NCI-H82 (cell line): ENCODE measurements around the gene PCDH17.
A peak's percentile ranks its signal among the peaks of the same experiment; 100 is the strongest.

Experiments
- DNase-seq: peaks from one replicate; lab custom pipeline; 2025; lab: John Stamatoyannopoulos, UW

PCDH17 gene

DNA sequence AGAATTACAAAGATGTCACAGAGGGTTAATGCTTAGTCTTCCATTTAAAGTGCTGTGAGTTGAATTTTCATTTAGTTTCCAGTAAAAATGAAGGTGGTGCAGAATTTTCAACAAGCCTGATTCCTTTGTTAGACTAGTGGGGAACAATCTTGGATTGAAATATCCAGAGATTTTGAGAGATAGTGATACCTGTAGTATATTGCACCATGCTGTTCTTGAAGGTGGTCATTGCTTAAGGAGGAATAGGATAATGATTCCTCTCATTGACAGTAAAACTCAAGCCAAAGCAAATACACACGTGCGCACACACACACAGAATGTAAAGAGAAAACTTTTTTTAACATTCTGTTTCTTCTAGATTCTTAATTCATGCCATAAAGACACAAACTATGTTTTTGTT lies 5.3 kb downstream of the PCDH17 start:
- DNase-seq, result no peak

DNA sequence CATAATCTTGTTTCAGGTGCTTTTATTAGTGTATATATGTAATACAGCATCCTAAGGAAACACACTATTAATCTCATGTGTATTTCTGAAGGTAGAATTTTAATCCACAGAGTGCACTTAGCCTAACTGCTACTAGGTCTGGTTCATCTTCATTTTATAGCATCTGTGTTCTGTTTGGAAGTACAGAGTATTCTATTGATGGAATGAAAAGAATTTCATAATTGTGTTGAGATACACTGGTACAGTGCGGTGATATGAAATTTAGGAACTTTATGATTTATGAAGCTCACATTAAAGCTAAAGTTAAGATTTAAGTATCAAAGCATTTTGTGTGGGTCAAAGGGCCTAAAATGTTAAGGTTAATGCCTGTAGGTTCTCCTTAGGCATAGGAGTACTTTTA lies 6.0 kb downstream of the PCDH17 start:
- no peak for DNase-seq

DNA sequence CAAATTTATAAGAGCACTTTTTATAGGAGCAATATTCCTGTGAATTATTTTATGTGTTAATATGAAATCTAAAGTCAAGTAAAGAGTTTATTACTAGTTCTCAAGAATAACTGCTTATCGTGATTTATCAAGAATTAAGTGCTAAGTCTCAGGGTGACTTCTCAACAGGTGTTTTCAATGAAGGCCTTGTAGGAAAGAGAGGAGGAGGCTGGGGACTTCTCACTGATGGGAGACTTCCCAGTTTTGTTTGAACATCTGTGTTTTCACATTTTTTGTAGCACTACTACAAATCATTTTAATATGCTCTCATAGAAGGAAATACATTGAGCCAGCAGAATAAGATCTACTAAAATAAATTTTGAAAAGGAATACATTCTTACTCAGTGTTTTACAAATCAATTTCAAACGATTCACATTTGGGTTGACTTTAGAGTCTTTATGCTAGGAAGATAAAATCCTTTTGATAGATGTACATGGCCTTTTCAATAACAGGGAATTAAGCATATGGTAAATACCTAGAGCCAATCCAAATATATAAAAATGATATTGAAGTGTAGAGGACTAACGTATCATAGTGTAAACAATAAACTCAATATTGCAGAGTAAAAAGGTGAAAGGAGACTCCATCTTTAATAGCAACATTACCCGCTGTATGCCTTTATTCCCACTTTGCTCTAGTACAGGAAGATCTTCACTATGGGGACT lies 6.8 kb downstream of the PCDH17 start:
- DNase-seq, result no peak

DNA sequence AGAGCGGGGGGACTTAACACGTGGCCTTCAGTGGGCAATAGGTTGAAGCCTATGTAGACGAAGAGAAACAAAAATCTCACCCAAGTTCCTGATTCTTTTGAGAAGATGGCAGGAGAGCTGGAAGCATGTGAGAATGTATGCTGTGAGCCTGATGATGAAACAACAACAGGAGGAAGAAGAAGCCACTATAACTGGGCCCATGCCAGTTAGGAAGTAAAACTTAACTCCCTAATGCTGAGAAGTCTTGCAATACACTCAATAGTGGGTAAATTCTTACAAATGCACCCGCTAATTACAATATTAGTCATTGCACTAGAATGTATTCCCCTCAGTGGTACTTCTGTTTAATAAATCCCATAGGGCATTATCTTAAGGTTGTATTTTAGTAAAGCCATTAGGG lies 9.1 kb downstream of the PCDH17 start:
- DNase-seq, result no peak

DNA sequence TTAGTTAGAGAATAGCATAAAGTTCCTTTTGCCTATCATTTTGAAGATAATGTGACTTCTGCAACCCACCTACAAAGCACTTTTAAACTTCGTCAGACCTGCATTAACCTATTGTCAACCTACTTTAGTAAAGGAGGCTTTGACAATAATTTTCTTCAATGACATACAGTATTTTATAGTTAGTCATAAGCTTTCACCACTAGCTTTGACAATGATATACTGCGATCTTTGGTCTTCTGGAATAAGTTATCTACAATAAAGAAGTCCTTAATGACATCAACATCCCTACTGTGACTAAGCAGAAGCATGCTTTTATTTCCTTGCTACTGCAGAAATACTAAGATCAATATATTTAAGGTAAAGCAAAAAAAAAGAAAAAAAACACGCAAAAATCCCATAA lies 9.5 kb downstream of the PCDH17 start:
- no peak for DNase-seq

DNA sequence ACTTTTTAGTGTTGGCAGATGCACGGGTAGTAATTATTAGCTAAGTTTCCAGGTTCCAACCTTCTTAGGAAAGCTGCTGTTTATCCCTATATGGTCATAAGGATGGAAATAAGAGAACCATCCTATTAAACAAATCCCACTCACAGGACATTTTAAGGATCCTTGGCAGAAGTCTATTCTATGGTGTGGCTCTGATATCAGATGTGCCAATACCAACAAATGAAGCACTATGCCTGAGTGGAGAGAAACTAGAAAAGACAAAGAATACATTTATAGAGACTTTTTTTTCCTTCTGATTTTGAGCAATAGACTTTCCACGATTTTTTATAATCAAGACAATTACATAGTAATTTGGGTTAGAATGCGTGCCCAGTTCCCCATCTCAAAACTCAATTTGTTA lies 12.6 kb downstream of the PCDH17 start:
- no peak for DNase-seq

DNA sequence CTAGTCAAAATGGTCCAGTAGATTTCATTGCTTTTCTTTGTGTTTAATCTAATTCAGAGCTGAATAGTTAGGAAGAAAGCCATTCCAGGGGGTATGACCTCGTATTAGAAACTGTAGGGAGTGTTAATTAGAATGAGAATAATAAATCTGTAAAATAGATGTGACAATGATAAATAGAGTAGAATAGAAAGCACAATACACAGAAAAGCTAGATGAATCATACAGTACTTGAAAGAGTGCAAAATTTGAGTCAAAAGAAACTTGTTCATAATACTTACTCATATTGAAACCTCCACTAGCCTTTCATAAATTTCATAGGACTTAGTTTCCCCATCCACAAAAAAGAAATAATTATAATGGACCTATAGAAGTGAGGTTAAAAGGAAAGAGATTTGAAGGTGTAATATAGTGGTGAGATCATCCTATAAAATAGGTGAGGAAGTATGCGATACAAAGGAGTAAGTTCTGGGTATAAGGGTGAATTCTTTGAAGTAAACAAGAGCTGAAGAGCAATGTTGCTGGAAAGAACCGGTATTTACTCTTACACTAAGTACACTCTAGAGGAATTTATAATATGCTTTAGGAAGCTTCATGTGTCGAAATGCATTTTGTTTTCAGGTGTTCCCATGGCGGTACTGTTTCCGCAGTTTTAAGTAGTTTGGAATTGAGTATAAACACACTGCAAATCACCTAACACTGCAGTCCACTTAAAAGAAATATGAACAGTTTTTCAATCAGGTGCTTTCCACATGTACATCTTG lies 21.9 kb downstream of the PCDH17 start:
- no peak for DNase-seq

DNA sequence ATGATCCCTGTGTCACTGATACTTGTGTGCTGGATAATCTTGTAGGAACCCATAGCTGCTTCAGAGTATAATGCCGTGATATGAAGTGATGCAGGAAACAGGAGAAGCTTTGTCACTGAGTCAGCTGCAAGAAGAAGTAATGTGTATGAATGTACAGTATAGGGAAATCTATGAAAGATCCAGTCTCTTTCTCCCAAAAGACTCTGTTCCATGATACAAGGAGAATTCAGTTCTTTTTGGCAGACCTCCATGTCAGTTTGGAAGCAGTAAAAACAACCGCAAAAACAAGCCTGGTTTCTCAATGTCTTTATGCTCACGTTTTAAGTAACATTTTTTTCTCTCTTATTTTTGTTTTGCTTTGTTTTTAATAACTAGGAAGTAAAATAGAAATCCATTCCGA lies 33.9 kb downstream of the PCDH17 start:
- DNase-seq, result no peak

DNA sequence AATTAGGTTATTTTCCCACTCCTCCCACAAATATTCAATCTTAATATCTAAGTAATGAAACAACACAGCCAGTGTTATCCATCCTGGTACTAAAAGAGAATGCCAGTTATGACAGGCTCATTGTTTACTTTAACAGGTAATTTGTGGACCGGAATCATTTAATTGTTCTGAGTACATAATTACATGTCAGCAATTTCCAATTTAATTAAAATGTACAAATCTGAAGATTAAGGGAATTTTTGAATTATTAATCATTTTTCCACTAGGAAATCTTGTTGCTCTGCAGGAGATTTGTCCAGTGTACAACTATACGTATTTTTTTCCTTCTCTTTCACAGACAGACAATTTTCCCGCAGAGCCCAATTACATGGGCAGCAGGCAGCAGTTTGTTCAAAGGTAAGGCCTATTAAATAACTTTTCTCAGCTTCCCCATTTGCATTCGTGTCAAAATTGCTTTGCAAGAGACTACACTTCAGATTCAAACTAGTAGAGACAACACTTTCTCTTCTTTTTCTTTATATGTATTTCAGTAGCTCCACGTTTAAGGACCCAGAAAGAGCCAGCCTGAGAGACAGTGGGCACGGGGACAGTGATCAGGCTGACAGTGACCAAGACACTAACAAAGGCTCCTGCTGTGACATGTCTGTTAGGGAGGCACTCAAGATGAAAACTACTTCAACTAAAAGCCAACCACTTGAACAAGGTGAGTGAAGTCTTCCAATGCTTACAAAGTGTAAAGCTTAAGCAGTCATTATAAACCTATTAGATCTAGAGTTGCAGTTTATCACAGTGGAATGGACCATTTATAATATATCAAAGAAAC lies 34.8 kb downstream of the PCDH17 start:
- no peak for DNase-seq

DNA sequence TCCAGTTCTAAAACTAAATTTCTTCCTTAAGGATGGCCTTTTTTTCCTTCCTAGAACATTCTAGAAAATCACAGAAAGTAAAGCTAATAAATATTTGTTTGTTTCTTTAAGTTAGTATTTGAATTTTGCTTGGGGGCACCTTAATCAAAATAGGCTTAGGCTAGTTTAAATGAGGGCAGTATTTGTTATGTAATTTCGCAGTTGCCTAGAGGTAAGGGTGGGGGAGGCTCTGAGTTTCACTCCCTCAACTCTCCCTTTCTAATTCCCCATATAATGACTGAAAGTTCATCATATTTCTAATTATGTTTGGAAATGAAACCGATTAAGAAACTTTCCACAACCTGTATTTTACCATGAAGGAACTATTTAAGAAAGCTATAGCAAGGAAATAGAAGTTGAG lies 40.6 kb downstream of the PCDH17 start:
- DNase-seq, result no peak

DNA sequence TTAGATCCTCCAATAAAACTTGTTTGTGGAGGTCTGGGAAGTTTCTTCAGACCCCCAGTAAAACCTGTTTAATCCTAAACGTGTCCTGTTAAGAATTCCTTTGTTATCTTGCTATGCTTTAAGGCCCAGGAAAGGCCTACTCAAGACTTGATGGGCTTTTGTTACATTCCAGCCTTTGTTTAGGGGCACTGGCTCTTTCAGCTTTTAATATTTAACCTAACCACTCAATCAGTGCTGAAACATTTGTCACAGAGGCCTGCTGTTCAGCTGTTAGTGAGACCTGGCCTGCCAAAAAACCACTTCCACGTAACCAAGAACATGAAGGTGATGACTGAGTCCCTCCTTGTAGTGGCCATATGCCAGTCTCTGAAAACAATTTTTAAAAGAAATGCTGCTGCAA lies 41.7 kb downstream of the PCDH17 start:
- no peak for DNase-seq

DNA sequence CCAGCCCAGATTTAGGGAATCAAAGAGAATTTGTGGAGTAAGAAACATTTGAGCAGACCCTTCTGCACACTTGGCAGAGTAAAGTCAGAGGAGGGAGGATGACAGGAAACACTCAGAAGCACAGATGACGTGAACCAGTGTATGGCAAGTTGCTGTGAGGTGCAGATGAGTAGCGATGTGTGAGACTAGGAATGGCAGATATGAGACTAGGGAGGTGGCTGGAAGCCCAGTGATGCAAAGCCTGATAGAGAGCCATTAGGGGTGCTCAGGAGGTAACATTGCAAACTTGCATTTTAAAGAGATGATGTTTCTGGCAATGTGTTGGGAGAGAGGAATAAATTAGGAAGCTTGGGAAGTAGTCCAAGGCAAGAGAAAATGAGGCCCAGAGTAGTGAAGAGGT lies 44.0 kb downstream of the PCDH17 start:
- DNase-seq, result no peak

DNA sequence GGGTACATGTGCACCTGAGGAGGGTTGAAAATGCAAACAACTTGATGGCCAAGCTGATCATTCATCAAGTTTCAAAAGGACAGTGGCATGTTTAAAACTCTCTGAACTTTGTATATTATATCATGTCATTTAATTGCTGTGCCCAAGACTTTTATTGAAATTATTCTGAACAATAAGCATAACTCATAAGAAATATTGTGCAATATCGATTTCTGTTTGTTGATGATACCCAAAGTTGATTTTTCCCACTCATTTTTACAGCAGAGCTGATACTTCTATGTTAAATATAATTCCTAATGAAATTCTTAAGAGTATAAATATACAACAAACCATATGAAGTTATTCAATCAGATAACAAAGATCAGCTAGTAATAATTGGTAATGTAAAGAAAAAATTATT lies 49.1 kb downstream of the PCDH17 start:
- no peak for DNase-seq

DNA sequence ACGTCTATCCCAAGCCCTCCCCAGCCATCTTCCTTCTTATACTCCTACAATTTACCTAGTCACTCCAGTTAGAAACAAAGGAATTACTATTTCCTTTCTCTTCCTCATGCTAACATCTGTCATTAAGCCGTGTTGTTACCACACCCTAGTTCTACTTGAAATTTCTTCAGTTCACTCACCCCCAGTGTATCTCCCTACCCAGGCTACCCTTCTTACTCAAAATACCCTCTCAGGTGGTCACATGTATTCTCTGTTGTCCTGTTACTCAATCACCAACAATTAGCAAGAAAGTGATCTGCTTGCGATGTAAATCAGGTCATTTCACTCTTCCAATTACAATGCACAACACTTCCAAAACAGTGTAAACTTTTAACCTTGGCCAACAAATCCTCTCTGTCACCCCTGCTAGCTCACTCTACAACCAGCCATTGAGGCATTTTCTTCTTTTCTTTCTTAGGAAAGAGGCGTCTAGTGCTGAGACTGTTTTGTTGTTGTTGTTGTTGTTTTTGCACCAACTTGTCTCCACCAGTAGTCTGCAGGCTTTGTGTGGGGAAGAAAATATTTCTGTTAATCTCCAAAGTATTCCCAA lies 50.7 kb downstream of the PCDH17 start:
- no peak for DNase-seq

DNA sequence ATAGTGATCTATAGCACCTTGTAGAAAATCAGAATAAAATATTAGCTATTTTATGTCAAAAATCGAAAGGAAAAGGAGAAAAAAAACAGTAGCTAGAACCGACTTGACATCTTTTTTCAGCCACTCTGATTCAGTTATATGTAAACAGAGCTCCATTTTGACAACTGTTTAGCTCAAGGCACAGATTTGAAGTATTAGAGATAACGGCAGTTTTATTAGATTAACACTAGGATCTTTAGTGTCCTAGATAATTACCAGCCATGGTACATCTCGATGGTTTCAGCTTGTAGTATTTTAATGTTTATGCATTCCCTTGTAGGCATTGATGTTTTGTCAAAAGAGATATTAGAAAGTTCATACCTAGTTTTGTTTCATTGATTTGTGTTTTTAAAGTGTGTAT lies 67.3 kb downstream of the PCDH17 start:
- peak; percentile 59 for DNase-seq

DNA sequence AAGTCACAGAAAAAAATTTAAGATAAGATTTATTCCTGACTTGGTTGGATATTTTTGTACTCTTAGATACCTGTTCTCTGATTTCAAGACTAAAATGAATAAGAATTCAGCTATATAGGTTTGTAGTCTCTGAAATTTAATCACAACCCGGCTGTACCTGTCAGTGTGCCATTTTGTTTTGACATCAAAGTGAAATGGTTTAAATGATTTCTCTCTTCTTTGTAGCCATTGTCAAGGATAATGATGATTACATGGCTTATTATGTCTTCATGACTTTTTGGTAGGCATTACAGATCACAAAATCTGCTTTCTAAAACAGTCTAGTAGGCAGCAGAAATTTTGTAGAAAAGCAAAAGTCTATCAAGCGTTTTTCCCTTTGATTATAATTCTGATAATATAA lies 72.5 kb downstream of the PCDH17 start:
- DNase-seq, result no peak

DNA sequence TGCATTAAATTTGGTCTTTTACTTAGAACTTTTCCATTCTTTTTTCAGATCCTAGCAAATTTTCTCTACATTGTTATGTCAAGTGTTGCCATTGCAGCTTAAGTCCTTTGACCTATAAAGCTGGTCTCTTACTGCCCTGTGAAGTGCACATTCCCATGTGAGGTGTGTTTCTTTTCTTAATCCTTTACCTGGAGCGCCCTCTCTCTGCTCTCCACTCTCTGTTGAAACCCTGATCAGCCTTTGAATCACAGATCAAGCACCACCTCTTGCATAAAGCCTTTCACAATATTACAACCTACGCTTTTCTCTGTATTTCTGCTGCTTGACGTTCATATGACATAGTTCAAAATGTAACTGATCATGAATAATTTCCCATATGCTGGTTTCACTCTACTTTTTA lies 84.8 kb downstream of the PCDH17 start:
- DNase-seq, result peak; percentile 31

DNA sequence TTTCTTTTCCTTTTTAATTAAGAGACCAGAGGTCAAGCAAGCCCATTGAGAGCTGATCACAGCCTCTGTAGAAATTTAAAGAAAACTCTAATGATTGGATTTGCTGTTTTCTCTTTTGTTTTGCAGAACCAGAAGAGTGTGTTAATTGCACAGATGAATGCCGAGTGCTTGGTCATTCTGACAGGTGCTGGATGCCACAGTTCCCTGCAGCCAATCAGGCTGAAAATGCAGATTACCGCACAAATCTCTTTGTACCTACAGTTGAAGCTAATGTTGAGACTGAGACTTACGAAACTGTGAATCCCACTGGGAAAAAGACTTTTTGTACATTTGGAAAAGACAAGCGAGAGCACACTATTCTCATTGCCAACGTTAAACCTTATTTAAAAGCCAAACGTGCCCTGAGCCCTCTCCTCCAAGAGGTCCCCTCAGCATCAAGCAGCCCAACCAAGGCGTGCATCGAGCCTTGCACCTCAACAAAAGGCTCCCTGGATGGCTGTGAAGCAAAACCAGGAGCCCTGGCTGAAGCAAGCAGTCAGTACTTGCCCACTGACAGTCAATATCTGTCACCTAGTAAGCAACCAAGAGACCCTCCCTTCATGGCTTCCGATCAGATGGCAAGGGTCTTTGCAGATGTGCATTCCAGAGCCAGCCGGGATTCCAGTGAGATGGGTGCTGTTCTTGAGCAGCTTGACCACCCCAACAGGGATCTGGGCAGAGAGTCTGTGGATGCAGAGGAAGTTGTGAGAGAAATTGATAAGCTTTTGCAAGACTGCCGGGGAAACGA lies 93.1 kb downstream of the PCDH17 start:
- DNase-seq, result no peak

DNA sequence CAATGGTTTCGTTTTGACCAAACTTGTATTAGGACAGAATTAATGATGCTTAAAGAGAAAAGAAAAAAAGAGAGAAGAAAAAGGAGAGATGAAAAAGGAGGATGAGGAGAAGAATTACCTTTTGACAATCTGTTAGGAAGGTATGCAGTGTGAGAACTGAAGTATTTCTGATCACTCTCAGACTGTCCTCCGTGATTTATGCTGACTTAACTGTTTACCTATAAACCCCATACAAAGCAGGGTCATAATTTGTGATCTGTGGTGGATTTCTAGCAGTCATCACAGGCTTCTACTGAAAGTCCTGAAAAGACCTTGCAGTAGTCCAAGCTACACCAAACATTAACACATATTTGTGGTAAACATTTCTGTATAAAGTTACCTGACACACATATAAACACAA lies 93.9 kb downstream of the PCDH17 start:
- no peak for DNase-seq

DNA sequence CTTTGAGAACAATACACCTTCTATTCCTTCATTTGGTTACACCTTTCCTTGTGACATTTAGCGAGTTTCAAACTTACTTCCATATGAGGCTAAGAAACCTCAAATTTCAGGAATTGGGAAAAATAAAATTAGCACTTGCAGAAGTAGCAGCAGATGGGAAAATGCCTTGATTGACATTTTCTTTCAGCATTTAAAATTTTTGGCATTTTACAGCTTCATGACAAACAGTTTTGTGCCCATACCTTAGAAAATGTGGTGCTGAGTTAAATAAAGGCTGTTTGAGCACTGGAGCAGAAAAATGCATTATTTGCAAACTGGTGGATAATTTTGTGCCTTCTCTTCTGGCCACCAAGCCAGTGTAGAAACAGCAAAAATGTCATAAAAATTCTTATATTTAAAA lies 95.4 kb downstream of the PCDH17 start:
- no peak for DNase-seq

DNA sequence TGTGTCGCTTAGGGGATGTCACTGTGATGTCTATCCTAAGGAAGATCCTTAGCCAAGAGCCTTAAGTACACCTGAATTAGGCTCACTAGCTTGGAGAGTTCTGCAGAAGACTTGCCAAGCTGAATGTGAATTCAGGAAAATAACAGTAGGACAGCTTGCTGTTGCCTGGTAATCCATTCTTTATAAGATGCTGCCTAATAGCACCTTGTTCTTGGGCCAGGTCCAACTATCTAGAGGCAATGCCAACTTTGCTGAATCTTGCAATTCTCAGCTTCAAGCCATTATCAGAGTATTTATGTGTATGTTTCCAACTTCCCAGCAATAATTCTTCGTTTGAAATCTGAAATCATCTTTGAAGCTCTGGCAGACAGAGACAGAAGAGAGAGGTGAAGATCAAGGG lies 102.8 kb downstream of the PCDH17 start:
- no peak for DNase-seq

DNA sequence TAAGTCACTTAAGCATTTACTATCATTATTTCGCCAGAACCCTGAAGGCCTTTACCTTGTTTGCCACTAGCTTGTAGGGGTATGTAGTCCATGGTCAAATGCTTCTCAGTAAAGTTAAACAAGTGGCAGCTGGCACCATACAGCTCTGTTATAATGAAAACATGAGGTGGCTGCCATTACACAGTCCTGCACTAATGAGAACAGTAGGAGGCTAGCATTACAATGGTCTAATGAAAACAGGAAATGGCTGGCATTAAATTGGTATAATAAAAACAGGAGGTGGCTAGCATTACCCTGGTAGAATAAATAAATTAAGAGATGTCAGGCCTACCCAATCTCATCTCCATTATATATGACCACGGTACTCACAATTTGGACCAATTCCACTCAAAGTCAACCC lies 107.5 kb downstream of the PCDH17 start:
- no peak for DNase-seq
